Astrocyte of the spinal cord (primary cell): Measurements from ENCODE around the gene LDAH.
A peak's percentile ranks its signal among the peaks of the same experiment; 100 is the strongest.

Experiments used
- DNase-seq: peaks from one replicate; pipeline ENCODE4 v3.0.0; 2011; ENCODE audit warnings: low read depth, low spot score
- H3K4me3 ChIP-seq: 2 replicates; pipeline ENCODE4 v1.5.1; 2011; ENCODE audit warnings: low read depth, mild to moderate bottlenecking, low read length, moderate library complexity
- CTCF ChIP-seq: IDR thresholded peaks from 2 replicates; pipeline ENCODE4 v1.5.1; 2012; ENCODE audit warnings: low read depth, mild to moderate bottlenecking, low read length, inconsistent platforms
- in situ Hi-C: cut with HindIII; loops from 2 replicates; pipeline ENCODE4 v1.10.0; 2017; ENCODE audit warnings: low sequenced_read_pairs

The LDAH gene

GRCh38 chr2:20687260-20687832 is 135.6 kb downstream of the LDAH start:
- H3K4me3 ChIP-seq: no peak overlapping the region
- no peak for DNase-seq
- in situ Hi-C loops: no loop called here
- no peak for TF ChIP-seq CTCF

DNA sequence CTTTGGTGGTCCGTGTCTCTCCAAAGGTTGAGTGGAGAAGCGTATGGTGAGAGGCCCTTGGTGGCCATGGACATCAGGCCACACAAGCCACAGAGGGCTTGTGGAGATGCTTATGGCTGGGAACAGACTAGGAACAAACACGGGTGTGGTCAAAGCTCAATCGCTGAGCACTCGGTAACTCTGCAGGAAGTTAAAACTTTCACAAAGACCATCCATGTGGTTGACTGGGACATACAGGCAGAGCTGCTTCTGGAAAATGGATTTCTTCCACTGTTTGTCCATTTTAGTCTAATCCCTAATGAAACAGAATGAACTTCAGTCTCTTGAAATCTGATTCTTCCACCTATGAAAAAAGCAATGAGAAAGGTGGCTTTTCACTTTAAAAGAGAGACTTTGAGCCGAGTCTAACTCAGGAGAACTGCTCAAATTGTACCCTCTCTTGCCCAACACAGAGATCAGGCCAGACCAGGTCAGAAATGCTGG is 138.3 kb downstream of the LDAH start:
- no peak for DNase-seq
- H3K4me3 ChIP-seq: no peak overlapping the region
- TF ChIP-seq CTCF: no peak
- in situ Hi-C loops: no loop called here

DNA sequence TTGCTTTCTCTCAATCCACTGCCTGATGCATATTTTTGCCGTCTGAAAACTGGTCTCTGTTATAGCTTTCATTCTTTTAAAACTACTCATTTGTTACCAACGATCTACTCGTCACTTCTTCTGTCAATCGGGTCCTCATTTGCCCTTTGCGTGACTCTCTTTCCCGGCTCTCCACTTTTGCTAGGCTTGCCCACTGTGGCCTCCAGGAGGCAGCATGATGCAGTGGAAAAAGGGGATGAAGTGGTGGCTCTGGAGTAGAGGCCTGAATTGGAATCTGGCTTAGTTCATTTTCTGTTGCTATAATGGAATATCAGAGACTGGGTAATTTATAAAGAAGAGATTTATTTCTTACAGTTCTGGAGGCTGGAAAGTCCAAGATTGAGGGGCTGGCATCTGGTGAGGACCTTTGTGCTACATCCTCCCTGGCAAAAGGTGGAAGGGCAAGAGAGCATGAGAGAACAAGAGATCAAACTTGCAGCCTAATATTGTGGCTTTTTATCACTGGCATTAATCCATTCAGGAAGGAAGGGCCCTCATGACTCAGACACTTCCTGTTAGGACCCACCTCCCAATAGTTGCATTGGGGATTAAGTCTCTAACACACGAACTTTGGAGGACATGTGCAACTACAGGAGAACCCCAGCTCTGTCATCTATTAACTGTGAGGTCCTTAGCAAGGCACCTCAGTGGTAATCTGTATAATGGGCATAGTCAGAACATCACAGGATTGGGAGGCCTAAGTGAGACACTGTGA is 140.6 kb downstream of the LDAH start:
- in situ Hi-C loops: no loop called here
- H3K4me3 ChIP-seq: no peak overlapping the region
- DNase-seq: no peak
- peak; percentile 74 for TF ChIP-seq CTCF

DNA sequence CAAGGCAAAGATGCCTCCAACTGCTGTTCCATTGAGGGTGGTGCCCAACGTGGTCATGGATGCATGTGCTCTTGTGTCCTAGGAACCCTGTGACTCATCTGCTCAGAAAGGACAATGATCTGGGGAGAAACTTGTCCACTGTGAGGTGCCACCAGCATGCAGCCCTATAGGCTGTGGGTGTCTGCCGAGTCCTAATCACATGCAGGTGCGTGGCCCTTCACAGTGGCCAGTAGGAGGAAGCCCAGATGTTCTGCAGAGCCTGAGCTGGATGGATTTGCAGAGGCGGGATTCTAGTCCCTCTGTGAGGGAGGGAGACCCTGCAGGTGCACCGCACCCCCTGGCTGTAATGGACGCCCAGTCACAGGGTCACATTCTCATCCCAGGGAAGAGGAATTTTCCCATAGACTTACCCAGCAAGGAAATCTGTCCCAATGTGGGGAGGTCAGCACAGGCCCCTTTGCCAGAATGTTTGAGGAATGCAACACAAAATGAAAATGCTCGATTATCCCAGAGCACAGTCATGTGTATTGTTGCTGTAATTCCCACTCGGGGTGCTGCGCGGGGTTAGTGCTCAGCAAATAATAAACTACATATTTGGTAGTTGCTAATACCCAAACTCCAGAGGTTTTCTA is 142.0 kb downstream of the LDAH start:
- no peak for DNase-seq
- in situ Hi-C loops: no loop called here
- no peak overlapping the region for H3K4me3 ChIP-seq
- no peak for TF ChIP-seq CTCF

GRCh38 chr2:20678780-20679179 is 144.1 kb downstream of the LDAH start:
- TF ChIP-seq CTCF: no peak
- no peak overlapping the region for H3K4me3 ChIP-seq
- DNase-seq: no peak
- in situ Hi-C loops: no loop called here

- no peak for TF ChIP-seq CTCF
- in situ Hi-C loops: no loop called here
- no peak overlapping the region for H3K4me3 ChIP-seq
- DNase-seq: no peak
Measured at GRCh38 chr2:20678086-20678395, 144.9 kb downstream of the LDAH start.
